DLD1 (cell line): Measurements from ENCODE around the gene IL3.

ENCODE experiments used
- in situ Hi-C: cut with HindIII; loops from 2 replicates; pipeline ENCODE4 v1.10.0; 2017; ENCODE audit warnings: low sequenced_read_pairs

IL3 gene

GRCh38 chr5:132110930-132111329, 50.5 kb downstream of the IL3 start:
- in situ Hi-C loops, result no loop called here

- in situ Hi-C loops, result no loop called here
Measured at GRCh38 chr5:132112111-132112510, 51.7 kb downstream of the IL3 start.
